Tibial artery (tissue), 4 donors: Measurements from ENCODE around the gene IPO5.

Experiments used
- DNase-seq, 2 donors: peaks; one replicate each; pipeline ENCODE4 v3.0.0-alpha.2; 2019
- H3K27ac ChIP-seq, 2 donors: fragments of 200-600 bp; sonication (generic) in 1 of 2; 1 replicate in 1 of 2; 2 replicates in 1 of 2; pipeline ENCODE4 v1.5.1; 2018 to 2019; ENCODE audit warnings: mild to moderate bottlenecking in 1 of 2
- H3K27me3 ChIP-seq, 2 donors: fragments of 200-600 bp; sonication (generic) in 1 of 2; one replicate each; pipeline versions ENCODE4 v1.5.1 to v1.6.0; 2016 to 2019
- H3K36me3 ChIP-seq, 3 donors: fragments of 200-600 bp; sonication (generic) in 2 of 3; one replicate each; pipeline ENCODE4 v1.5.1; 2016 to 2019; ENCODE audit warnings: mild to moderate bottlenecking in 2 of 3
- H3K4me1 ChIP-seq, 4 donors: fragments of 200-600 bp; sonication (generic) in 2 of 4; 1 replicate in 3 of 4; 2 replicates in 1 of 4; pipeline ENCODE4 v1.5.1; 2016 to 2019
- H3K4me3 ChIP-seq, 2 donors: fragments of 200-600 bp; sonication (generic) in 1 of 2; 1 replicate in 1 of 2; 2 replicates in 1 of 2; pipeline ENCODE4 v1.5.1; 2018 to 2019; ENCODE audit warnings: mild to moderate bottlenecking in 2 of 2
- H3K9me3 ChIP-seq, 3 donors: fragments of 200-600 bp; sonication (generic) in 1 of 3; one replicate each; pipeline ENCODE4 v1.5.1; 2016 to 2019
- CTCF ChIP-seq, 2 experiments: fragments of 200-600 bp in 1 of 2; fragments of 450-650 bp in 1 of 2; IDR thresholded peaks; one replicate each; pipeline ENCODE4 v1.5.1; 2017 to 2019; ENCODE audit warnings: antibody characterized with exemption in 2 of 2, mild to moderate bottlenecking in 1 of 2, moderate library complexity in 1 of 2
- intact Hi-C: fragments of 100-400 bp; cut with DNase I; formaldehyde crosslinking; loops from one replicate; pipeline ENCODE4 v1.15.0; 2023; ENCODE audit warnings: low total_unique reads

Gene IPO5

GRCh38 chr13:98050041-98050466 lies 96.6 kb downstream of the IPO5 start:
- DNase-seq = no peak
- intact Hi-C loops = no loop called here
- TF ChIP-seq CTCF (IDR thresholded peaks at IDR 0.05) = no peak

GRCh38 chr13:98052412-98052811 lies 98.9 kb downstream of the IPO5 start:
- Histone ChIP-seq H3K4me1 (no peaks in the 10 kb centered on the region), H3K27ac (no peak overlapping the region), H3K36me3 (no peaks in the 10 kb centered on the region), H3K27me3 (peaks cover 0 to 3% of the 10 kb centered on the region in 2 donors), H3K9me3 (no peaks in the 10 kb centered on the region), H3K4me3 (no peak overlapping the region)
- DNase-seq = no peak
- TF ChIP-seq CTCF (IDR thresholded peaks at IDR 0.05) = no peak
- intact Hi-C loops = no loop called here

More at GRCh38 chr13:98050041-98050466, 96.6 kb downstream of the IPO5 start:
- Histone ChIP-seq H3K27me3 (peaks cover 0 to 3% of the 10 kb centered on the region in 2 donors), H3K27ac (no peak overlapping the region), H3K9me3 (no peaks in the 10 kb centered on the region), H3K36me3 (no peaks in the 10 kb centered on the region), H3K4me1 (no peaks in the 10 kb centered on the region), H3K4me3 (no peak overlapping the region)

GRCh38 chr13:98054301-98054700 lies 100.8 kb downstream of the IPO5 start:
- H3K4me3 ChIP-seq = no peak overlapping the region
- H3K27me3 ChIP-seq = peaks cover 0 to 3% of the 10 kb centered on the region in 2 donors
- TF ChIP-seq CTCF (IDR thresholded peaks at IDR 0.05) = no peak
- H3K9me3 ChIP-seq = no peaks in the 10 kb centered on the region
- DNase-seq = no peak
- H3K4me1 ChIP-seq = no peaks in the 10 kb centered on the region
- H3K27ac ChIP-seq = no peak overlapping the region
- H3K36me3 ChIP-seq = no peaks in the 10 kb centered on the region
- intact Hi-C loops = no loop called here

GRCh38 chr13:98055623-98056022 lies 102.1 kb downstream of the IPO5 start:
- Histone ChIP-seq H3K27me3 (peaks cover 0 to under 1% of the 10 kb centered on the region in 2 donors), H3K4me3 (no peak overlapping the region), H3K36me3 (no peaks in the 10 kb centered on the region), H3K4me1 (no peaks in the 10 kb centered on the region), H3K27ac (no peak overlapping the region), H3K9me3 (no peaks in the 10 kb centered on the region)
- intact Hi-C loops = no loop called here
- no peak for TF ChIP-seq CTCF (IDR thresholded peaks at IDR 0.05)
- DNase-seq = no peak

DNA sequence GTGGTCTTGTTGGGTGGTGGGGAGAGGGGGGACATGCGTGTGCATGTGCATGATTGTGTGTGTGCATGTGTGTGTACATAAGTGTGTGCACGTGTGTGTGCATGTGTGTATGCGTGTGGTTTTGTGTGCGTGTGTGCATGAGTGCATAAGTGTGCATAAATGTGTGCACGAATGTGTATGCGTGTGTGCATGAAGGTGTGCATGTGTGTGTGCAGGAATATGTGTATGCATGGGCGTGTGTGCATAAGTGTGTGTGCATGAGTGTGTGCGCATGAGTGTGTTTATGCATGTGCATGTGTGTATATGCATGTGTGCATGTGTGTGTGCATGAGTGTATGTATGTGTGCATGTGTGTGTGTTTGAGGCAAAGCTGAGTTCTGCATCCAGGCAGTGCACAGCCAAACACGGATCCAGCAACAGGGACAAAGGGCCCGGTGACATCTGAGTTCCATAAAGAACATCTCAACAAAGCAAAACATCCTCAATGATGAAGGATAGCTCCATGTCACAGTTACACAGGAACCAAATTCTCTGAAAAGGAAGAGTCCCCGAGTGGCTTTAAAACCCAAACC lies 103.5 kb downstream of the IPO5 start:
- no peak for DNase-seq
- no peaks in the 10 kb centered on the region for H3K9me3 ChIP-seq
- no peaks in the 10 kb centered on the region for H3K36me3 ChIP-seq
- no peaks in the 10 kb centered on the region for H3K4me1 ChIP-seq
- H3K27ac ChIP-seq = no peak overlapping the region
- TF ChIP-seq CTCF (IDR thresholded peaks at IDR 0.05) = no peak
- H3K27me3 ChIP-seq = no peaks in the 10 kb centered on the region
- intact Hi-C loops = no loop called here
- no peak overlapping the region for H3K4me3 ChIP-seq

DNA sequence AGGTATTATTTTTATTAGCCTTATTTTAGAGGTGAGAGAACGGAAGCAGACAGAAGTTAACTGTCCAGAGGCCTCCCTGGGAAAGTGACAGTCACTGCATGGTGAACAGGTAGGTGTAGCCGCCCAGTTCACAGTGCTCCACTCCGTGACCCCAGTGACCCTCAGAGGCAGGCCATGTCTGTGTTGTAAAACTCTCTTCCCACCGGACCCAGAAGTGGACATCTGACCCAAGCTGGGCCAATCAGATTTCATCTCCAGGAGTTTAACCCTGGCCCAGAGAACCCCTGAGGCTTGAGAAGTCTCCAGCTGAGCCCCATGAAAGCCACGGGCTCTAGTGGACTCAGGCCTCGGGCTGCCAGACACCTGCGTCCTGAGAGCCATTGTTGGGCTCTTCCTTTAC lies 105.8 kb downstream of the IPO5 start:
- Histone ChIP-seq H3K9me3 (no peaks in the 10 kb centered on the region), H3K36me3 (no peaks in the 10 kb centered on the region), H3K27ac (no peak overlapping the region), H3K27me3 (no peaks in the 10 kb centered on the region), H3K4me3 (no peak overlapping the region), H3K4me1 (no peaks in the 10 kb centered on the region)
- DNase-seq = no peak
- TF ChIP-seq CTCF (IDR thresholded peaks at IDR 0.05) = no peak
- intact Hi-C loops = no loop called here
